ENCODE results near the gene KRTAP3-2. TPM values are rescaled to one million over a fixed set of nuclear protein-coding genes. Genes with fewer than 3 reads are reported as not detected.
A peak's percentile ranks its signal among the peaks of the same experiment; 100 is the strongest.

The KRTAP3-2 gene
- total and polyA plus RNA-seq, 7 donors = not detected

DNA sequence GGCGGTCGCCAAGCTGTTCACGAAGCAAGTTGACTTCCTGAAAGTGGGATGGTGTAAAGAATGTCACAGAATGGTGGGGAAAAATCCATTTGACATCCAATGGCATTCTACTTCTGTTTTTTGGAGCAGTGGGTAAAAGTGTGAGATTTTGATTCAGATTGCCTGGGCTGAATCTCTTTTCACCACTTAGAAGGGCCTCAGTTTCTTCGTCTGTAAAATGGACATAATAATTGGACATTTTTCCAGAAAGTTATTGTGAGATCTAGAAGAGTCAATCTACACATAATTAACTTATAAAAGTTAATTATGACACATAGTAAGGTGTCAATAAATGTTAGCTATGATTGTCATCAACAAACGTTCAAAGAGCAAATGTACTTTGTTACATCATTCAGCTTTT, 18.6 kb downstream of the KRTAP3-2 start:
- Histone ChIP-seq H3K27ac (peak overlapping the region; percentile 56), H3K9me3 (no peaks in the 10 kb centered on the region), H3K36me3 (ENCODE audit: insufficient read depth in 1 of 2, low read depth in 1 of 2) (no peaks in the 10 kb centered on the region), H3K27me3 (ENCODE audit: insufficient read depth in 3 of 3, low read length in 2 of 3) (no peaks in the 10 kb centered on the region), H3K4me3 (no peak overlapping the region), H3K4me1 (peaks cover 6% of the 10 kb centered on the region)
- no peak for ATAC-seq
- TF ChIP-seq, protein P1, sequence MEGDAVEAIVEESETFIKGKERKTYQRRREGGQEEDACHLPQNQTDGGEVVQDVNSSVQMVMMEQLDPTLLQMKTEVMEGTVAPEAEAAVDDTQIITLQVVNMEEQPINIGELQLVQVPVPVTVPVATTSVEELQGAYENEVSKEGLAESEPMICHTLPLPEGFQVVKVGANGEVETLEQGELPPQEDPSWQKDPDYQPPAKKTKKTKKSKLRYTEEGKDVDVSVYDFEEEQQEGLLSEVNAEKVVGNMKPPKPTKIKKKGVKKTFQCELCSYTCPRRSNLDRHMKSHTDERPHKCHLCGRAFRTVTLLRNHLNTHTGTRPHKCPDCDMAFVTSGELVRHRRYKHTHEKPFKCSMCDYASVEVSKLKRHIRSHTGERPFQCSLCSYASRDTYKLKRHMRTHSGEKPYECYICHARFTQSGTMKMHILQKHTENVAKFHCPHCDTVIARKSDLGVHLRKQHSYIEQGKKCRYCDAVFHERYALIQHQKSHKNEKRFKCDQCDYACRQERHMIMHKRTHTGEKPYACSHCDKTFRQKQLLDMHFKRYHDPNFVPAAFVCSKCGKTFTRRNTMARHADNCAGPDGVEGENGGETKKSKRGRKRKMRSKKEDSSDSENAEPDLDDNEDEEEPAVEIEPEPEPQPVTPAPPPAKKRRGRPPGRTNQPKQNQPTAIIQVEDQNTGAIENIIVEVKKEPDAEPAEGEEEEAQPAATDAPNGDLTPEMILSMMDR (IDR thresholded peaks at IDR 0.05) = no peak
- WGBS, 3 donors = 33 to 42% (median 39%) methylated on average over 5 of the region's 5 CpGs
- no peak for DNase-seq
- intact Hi-C loops (cut with DNase I) = no loop called here

GRCh38 chr17:40980596-40980995, 19.1 kb downstream of the KRTAP3-2 start:
- intact Hi-C loops (cut with DNase I) = no loop called here
- H3K4me1 ChIP-seq = peaks cover 6% of the 10 kb centered on the region
- H3K27me3 ChIP-seq (ENCODE audit: insufficient read depth in 3 of 3, low read length in 2 of 3) = no peaks in the 10 kb centered on the region
- H3K27ac ChIP-seq = peak overlapping the region; percentile 56
- H3K9me3 ChIP-seq = no peaks in the 10 kb centered on the region
- TF ChIP-seq, protein P1 (IDR thresholded peaks at IDR 0.05) = no peak
- ATAC-seq = peak; percentile 92 to 99 (median 95)
- H3K36me3 ChIP-seq (ENCODE audit: insufficient read depth in 1 of 2, low read depth in 1 of 2) = no peaks in the 10 kb centered on the region
- no peak overlapping the region for H3K4me3 ChIP-seq
- 5 to 11% (median 11%) methylated on average over 8 of the region's 8 CpGs for WGBS, 3 donors
- DNase-seq = peak; percentile 17 to 70

DNA sequence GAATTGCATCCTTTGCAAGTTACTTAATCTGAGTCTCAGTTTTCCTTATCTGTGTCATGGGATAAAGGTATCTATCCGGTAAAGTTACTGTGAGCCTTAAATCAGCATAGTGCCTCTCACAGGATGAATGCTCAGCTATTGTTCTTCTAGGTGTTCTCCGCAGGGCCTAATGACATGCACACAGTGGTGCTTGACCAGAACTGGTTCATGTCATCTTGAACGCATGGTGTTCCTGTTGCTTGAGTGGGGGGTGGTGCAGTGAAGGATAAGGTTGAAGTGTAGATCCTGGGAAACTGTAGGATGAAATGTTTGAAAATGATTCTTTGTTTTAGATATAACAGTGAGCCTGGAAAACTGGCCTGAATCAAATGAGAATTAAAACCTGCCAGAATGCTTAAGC, 19.6 kb downstream of the KRTAP3-2 start:
- intact Hi-C loops (cut with DNase I) = no loop called here
- 81 to 88% (median 81%) methylated on average over 3 of the region's 3 CpGs for WGBS, 3 donors
- no peaks in the 10 kb centered on the region for H3K36me3 ChIP-seq (ENCODE audit: insufficient read depth in 1 of 2, low read depth in 1 of 2)
- no peaks in the 10 kb centered on the region for H3K9me3 ChIP-seq
- H3K27ac ChIP-seq = peak overlapping the region; percentile 56
- peaks cover 6% of the 10 kb centered on the region for H3K4me1 ChIP-seq
- ATAC-seq (no peak), DNase-seq (no peak)
- H3K27me3 ChIP-seq (ENCODE audit: insufficient read depth in 3 of 3, low read length in 2 of 3) = no peaks in the 10 kb centered on the region
- no peak overlapping the region for H3K4me3 ChIP-seq
- TF ChIP-seq, protein P1 (IDR thresholded peaks at IDR 0.05) = no peak

DNA sequence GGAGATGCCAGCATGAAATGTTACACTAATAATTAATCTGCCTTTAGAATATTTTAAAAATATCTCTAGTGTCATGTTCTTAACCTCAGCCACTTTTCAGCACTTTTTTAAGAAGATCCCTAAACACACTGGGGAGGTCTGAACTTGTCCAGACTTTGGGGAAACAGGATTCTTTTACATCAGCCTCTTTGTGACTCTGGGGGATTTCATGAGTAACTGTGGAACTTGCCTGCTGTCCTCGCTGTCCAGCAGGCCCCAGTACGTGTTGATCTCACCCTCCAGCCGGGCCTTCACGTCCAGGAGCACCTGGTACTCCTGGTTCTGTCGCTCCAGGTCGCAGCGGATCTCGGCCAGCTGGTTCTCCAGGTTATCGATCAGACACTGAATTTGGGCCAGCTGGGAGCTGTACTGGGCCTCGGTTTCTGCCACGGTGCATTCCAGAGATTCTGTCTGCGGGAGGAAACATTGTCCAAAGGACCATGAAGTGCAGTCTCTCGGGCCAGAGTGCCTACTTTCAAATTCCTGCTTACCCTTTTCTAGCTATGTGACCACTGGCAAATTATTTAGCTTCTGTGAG, 21.0 kb downstream of the KRTAP3-2 start:
- Histone ChIP-seq H3K27me3 (ENCODE audit: insufficient read depth in 3 of 3, low read length in 2 of 3) (no peaks in the 10 kb centered on the region), H3K27ac (no peak overlapping the region), H3K9me3 (no peaks in the 10 kb centered on the region), H3K4me1 (peaks cover 6% of the 10 kb centered on the region), H3K36me3 (ENCODE audit: insufficient read depth in 1 of 2, low read depth in 1 of 2) (no peaks in the 10 kb centered on the region), H3K4me3 (no peak overlapping the region)
- DNase-seq (no peak), ATAC-seq (no peak)
- TF ChIP-seq, protein P1 (IDR thresholded peaks at IDR 0.05) = no peak
- intact Hi-C loops (cut with DNase I) = no loop called here
- 50 to 60% (median 55%) methylated on average over 13 of the region's 13 CpGs for WGBS, 3 donors

GRCh38 chr17:40975516-40975915, 24.2 kb downstream of the KRTAP3-2 start:
- ATAC-seq = no peak
- H3K27me3 ChIP-seq (ENCODE audit: insufficient read depth in 3 of 3, low read length in 2 of 3) = no peaks in the 10 kb centered on the region
- no peak for DNase-seq
- H3K4me3 ChIP-seq = no peak overlapping the region
- H3K36me3 ChIP-seq (ENCODE audit: insufficient read depth in 1 of 2, low read depth in 1 of 2) = no peaks in the 10 kb centered on the region
- intact Hi-C loops (cut with DNase I) = no loop called here
- TF ChIP-seq, protein P1 (IDR thresholded peaks at IDR 0.05) = no peak
- no peaks in the 10 kb centered on the region for H3K9me3 ChIP-seq
- peaks cover under 1% of the 10 kb centered on the region for H3K4me1 ChIP-seq
- H3K27ac ChIP-seq = no peak overlapping the region
